ENCODE measurements around the gene NT5DC2.

GRCh38 chr3:52537726-52538421 lies 4.2 kb upstream of the NT5DC2 start:
- TF ChIP-seq POLR2AphosphoS5 (IDR thresholded peaks at IDR 0.05): no peak
- TF ChIP-seq POLR2A (IDR thresholded peaks at IDR 0.05): no peak
- no peak for TF ChIP-seq CTCF (IDR thresholded peaks at IDR 0.05)
